Upper lobe of right lung (tissue), 1 donor: ENCODE data around the gene NOS3. TPM values are rescaled to one million over a fixed set of nuclear protein-coding genes. Genes with fewer than 3 reads are reported as not detected.

Experiments
- ATAC-seq: fragments of 200-7000 bp; cut with Tn5 transposase; one replicate; pipeline ENCODE4 v1.9.1; 2020; ENCODE audit warnings: mild to moderate bottlenecking, moderate library complexity
- DNase-seq: peaks from one replicate; pipeline ENCODE4 v3.0.0-alpha.2; 2020
- H3K27ac ChIP-seq: fragments of 200-600 bp; one replicate; pipeline ENCODE4 v1.8.0; 2022
- H3K27me3 ChIP-seq: fragments of 200-600 bp; one replicate; pipeline ENCODE4 v1.8.0; 2022; ENCODE audit warnings: mild to moderate bottlenecking
- H3K36me3 ChIP-seq: fragments of 200-600 bp; one replicate; pipeline ENCODE4 v1.8.0; 2022
- H3K4me1 ChIP-seq: fragments of 200-600 bp; one replicate; pipeline ENCODE4 v1.8.0; 2022
- H3K4me3 ChIP-seq: fragments of 200-600 bp; one replicate; pipeline ENCODE4 v1.8.0; 2022; ENCODE audit warnings: mild to moderate bottlenecking
- H3K9me3 ChIP-seq: fragments of 200-600 bp; one replicate; pipeline ENCODE4 v1.8.0; 2022
- CTCF ChIP-seq: fragments of 200-600 bp; IDR thresholded peaks from one replicate; pipeline ENCODE4 v1.8.0; 2022; ENCODE audit warnings: antibody characterized with exemption
- intact Hi-C: fragments of 100-400 bp; cut with DNase I; formaldehyde crosslinking; loops from one replicate; pipeline ENCODE4 v1.11.0; 2022
- total RNA-seq: library from RNA; stranded (reverse); fragmentation: NEBNext Ultra II Directional; extraction: Animal tissue kit (Norgen Biotek cat#: 25700); gene quantifications from one replicate; pipeline ENCODE4 v1.2.1, GENCODE V29; 2021
- donor health status: DM: no; HTN: yes; CAD: no; lungs with severe emphysema.

Gene NOS3
- total RNA-seq, 1 donor from 2014 or later = 42.9 TPM

GRCh38 chr7:150967349-150967748 is 23.5 kb upstream of the NOS3 start:
- Histone ChIP-seq H3K36me3 (no peaks in the 10 kb centered on the region), H3K27me3 (no peaks in the 10 kb centered on the region), H3K9me3 (no peaks in the 10 kb centered on the region), H3K4me1 (peaks cover 19% of the 10 kb centered on the region), H3K4me3 (no peak overlapping the region), H3K27ac (no peak overlapping the region)
- ATAC-seq = no peak
- no peak for TF ChIP-seq CTCF
- intact Hi-C loops = no loop called here
- no peak for DNase-seq

GRCh38 chr7:150968056-150968733 is 22.6 kb upstream of the NOS3 start:
- no peaks in the 10 kb centered on the region for H3K27me3 ChIP-seq
- H3K4me1 ChIP-seq = peaks cover 12% of the 10 kb centered on the region
- DNase-seq (no peak), ATAC-seq (no peak)
- no peaks in the 10 kb centered on the region for H3K9me3 ChIP-seq
- TF ChIP-seq CTCF = no peak
- no peak overlapping the region for H3K4me3 ChIP-seq
- H3K27ac ChIP-seq = no peak overlapping the region
- no peaks in the 10 kb centered on the region for H3K36me3 ChIP-seq
- intact Hi-C loops = no loop called here

GRCh38 chr7:150968734-150969372 is 22.0 kb upstream of the NOS3 start:
- TF ChIP-seq CTCF = no peak
- peaks cover 3% of the 10 kb centered on the region for H3K27me3 ChIP-seq
- H3K27ac ChIP-seq = no peak overlapping the region
- H3K36me3 ChIP-seq = no peaks in the 10 kb centered on the region
- intact Hi-C loops = no loop called here
- H3K4me1 ChIP-seq = peaks cover 11% of the 10 kb centered on the region
- DNase-seq = no peak
- ATAC-seq = peak; percentile 35
- no peak overlapping the region for H3K4me3 ChIP-seq
- no peaks in the 10 kb centered on the region for H3K9me3 ChIP-seq

- no peaks in the 10 kb centered on the region for H3K9me3 ChIP-seq
- H3K36me3 ChIP-seq = no peaks in the 10 kb centered on the region
- TF ChIP-seq CTCF = no peak
- H3K27ac ChIP-seq = no peak overlapping the region
- H3K4me3 ChIP-seq = no peak overlapping the region
- peaks cover 9% of the 10 kb centered on the region for H3K27me3 ChIP-seq
- peaks cover 15% of the 10 kb centered on the region for H3K4me1 ChIP-seq
- no peak for DNase-seq
- intact Hi-C loops = no loop called here
- ATAC-seq = no peak
These were observed 21.3 kb upstream of the NOS3 start for GRCh38 chr7:150969475-150969874.

- Histone ChIP-seq H3K4me1 (peaks cover 15% of the 10 kb centered on the region), H3K27me3 (peaks cover 18% of the 10 kb centered on the region), H3K36me3 (no peaks in the 10 kb centered on the region), H3K4me3 (no peak overlapping the region), H3K27ac (no peak overlapping the region), H3K9me3 (no peaks in the 10 kb centered on the region)
- ATAC-seq (no peak), DNase-seq (no peak)
- intact Hi-C loops = no loop called here
- no peak for TF ChIP-seq CTCF
These were observed 20.4 kb upstream of the NOS3 start for GRCh38 chr7:150970424-150970823.
